ENCODE results near the gene PICALM. TPM values are rescaled to one million over a fixed set of nuclear protein-coding genes. Genes with fewer than 3 reads are reported as not detected.
A peak's percentile ranks its signal among the peaks of the same experiment; 100 is the strongest.

Gene PICALM
- total and polyA plus RNA-seq, 9 of the 15 experiments (the other 6 are each of a cell fraction or from before 2014, with no cell fraction given): 41.3 to 990 (median 309) TPM

DNA sequence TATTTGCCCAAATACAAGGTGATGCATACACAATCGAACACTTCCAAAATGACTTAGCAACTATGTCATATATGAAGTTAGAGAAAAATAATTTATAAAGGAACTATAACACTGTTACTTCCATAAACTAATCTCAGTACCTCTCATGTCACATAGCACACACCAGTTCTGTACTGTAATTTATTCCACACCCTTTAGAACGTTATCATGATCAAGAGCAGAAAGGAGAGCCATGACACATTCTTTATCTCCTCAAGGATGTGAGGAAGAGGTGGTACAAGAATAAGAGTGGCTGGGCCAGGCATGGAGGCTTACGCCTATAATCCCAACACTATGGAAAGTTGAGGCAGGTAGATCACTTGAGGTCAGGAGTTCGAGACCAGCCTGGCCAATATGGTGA is 31.1 kb downstream of the PICALM start (continued):
- TF ChIP-seq CHAMP1 (IDR thresholded peaks at IDR 0.05) (no peak), JUND (IDR thresholded peaks at IDR 0.05; ENCODE audit: borderline replicate concordance, low read depth, low read length) (peak; percentile 56; the same call in 1 of the 2 replicates), JUND (tag; IDR thresholded peaks at IDR 0.05; ENCODE audit: borderline replicate concordance, low read depth, low read length) (no peak), ETV1 (tag; conservative IDR thresholded peaks at IDR 0.05; ENCODE audit: low read depth) (no peak), AFF1 (IDR thresholded peaks at IDR 0.05; ENCODE audit: low read depth in 1 of 2, partially characterized antibody in 2 of 2) (no peak), EZH2 (IDR thresholded peaks at IDR 0.05; ENCODE audit: borderline replicate concordance, low read depth, low read length) (no peak), FOSL1 (tag; conservative IDR thresholded peaks at IDR 0.05) (peak; percentile 37), ATF6 (CRISPR knock-in tag; IDR thresholded peaks at IDR 0.05) (no peak), RCOR1 (IDR thresholded peaks at IDR 0.05; ENCODE audit: borderline replicate concordance in 1 of 2, low read depth in 2 of 2, low read length in 2 of 2) (peak in 1 of 2 experiments; percentile 61; a peak in 1 of 4 replicates), PURB (CRISPR knock-in tag; IDR thresholded peaks at IDR 0.05; ENCODE audit: low read depth) (no peak)
- TF ChIP-seq, protein P1, sequence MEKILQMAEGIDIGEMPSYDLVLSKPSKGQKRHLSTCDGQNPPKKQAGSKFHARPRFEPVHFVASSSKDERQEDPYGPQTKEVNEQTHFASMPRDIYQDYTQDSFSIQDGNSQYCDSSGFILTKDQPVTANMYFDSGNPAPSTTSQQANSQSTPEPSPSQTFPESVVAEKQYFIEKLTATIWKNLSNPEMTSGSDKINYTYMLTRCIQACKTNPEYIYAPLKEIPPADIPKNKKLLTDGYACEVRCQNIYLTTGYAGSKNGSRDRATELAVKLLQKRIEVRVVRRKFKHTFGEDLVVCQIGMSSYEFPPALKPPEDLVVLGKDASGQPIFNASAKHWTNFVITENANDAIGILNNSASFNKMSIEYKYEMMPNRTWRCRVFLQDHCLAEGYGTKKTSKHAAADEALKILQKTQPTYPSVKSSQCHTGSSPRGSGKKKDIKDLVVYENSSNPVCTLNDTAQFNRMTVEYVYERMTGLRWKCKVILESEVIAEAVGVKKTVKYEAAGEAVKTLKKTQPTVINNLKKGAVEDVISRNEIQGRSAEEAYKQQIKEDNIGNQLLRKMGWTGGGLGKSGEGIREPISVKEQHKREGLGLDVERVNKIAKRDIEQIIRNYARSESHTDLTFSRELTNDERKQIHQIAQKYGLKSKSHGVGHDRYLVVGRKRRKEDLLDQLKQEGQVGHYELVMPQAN (IDR thresholded peaks at IDR 0.05; ENCODE audit: borderline replicate concordance): no peak

All from K562 (cell line).